Left renal pelvis (tissue), 4 donors: ENCODE data around the gene WDR82. TPM values are rescaled to one million over a fixed set of nuclear protein-coding genes. Genes with fewer than 3 reads are reported as not detected.

Source experiments
- DNase-seq, 4 donors: peaks; one replicate each; pipeline ENCODE4 v3.0.0-alpha.2; 2013; ENCODE audit warnings: low read depth in 4 of 4, low spot score in 3 of 4
- polyA plus RNA-seq, 4 donors: library from polyadenylated mRNA; unstranded; fragments of 120-200 nt; gene quantifications; one replicate each; pipeline ENCODE4 v1.2.1, GENCODE V29; 2013; ENCODE audit not compliant: insufficient read length in 4 of 4

The WDR82 gene
- polyA plus RNA-seq, 4 donors: 91.2 to 119 (median 103) TPM

- DNase-seq: no peak
These were observed 67.9 kb downstream of the WDR82 start for GRCh38 chr3:52210550-52211046.

DNA sequence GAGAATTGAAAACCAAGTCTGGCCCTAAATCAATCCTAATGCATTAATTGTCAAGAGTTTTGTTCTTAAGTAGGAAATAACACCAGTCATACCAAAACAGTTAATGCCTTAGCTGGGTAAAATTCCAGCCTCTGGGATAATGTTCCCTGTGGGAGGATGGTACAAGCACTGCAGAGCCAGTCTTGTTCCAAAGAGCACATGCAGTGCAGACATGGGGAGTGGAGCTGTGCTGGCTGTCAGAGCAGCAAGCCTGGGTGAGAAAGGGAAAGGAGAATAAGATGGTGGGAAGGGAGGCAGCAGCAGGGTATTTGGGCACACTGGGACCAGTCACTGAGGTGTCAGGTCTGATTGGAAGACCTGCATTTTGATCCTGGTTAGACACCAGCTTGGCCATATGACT, 68.4 kb downstream of the WDR82 start:
- DNase-seq: no peak

DNA sequence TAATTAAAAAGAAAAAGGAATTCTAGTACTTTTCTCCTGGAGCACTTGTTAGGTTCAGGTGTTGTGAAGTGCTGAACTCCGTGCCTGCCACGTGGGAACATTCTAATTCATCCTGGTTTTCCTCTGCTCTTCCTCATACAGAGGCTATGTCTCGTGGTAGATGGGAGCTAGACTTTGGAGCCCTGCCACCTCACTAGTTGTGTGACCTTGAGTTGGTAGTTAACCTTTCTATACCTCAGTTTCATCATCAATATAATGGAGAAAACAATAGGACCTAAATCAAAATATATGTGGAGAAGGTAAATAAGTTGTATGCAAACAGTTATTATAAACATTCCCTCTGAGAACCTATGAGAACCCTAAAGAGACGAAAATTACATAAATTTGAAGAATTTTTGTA, 69.9 kb downstream of the WDR82 start:
- DNase-seq: no peak

DNA sequence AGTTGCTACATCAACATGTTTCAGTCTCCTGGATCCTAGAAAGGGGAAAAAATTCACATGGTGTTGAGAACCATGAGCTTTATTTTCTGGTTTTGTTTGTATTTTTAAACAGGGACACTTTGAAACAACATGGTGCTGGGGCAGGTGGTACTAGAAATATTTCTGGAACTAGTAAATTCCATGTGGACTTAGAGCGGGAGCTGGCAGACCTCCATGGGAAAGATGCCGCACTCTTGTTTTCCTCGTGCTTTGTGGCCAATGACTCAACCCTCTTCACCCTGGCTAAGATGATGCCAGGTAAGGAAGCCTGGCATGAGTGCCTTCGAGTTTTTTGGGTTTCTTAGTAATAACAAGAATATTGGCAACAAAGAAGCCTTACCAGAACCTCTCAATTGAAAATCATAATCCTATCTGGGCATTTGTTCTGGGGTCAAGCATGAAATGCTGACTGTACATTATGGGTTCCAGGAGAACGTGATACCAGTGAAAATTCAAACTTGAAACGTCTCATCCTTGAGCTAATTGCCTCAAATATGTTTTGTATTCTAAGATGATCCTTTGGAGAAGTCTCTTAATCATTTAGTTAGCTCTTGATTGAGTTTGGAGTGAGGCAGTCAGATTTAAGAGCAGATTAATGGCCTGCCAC, 72.6 kb downstream of the WDR82 start:
- DNase-seq: no peak

Other genes with a start within 250 kb of the WDR82 start
- gene DUSP7, start 222.1 kb downstream of the WDR82 start, polyA plus RNA-seq: 10 to 100 TPM; 14.3 to 20.1 (median 17.8) TPM
- gene POC1A, start 124.2 kb downstream of the WDR82 start, polyA plus RNA-seq: 1 to 10 TPM; 6.7 to 8.9 (median 7.6) TPM
- gene ALAS1, start 80.5 kb downstream of the WDR82 start, polyA plus RNA-seq: 10 to 100 TPM; 28.8 to 50.7 (median 47.9) TPM
- gene TLR9, start 53.0 kb downstream of the WDR82 start, polyA plus RNA-seq: under 1 TPM; 0.09 to 0.26 (median 0.19) TPM
- 10 to 100 TPM; 25.8 to 30.9 (median 27.9) TPM for gene TWF2, start 39.5 kb downstream of the WDR82 start, polyA plus RNA-seq
- 10 to 100 TPM; 18.4 to 33.8 (median 21.1) TPM for gene PPM1M, start 32.9 kb downstream of the WDR82 start, polyA plus RNA-seq
- gene GLYCTK, start 9.2 kb upstream of the WDR82 start, polyA plus RNA-seq: 10 to 100 TPM; 11.3 to 40.2 (median 26.1) TPM
- gene DNAH1, start 37.7 kb upstream of the WDR82 start, polyA plus RNA-seq: 10 to 100 TPM in 1 of 4 donors, 1 to 10 TPM in 3; 5.6 to 12.7 (median 7.7) TPM
- 10 to 100 TPM; 73.0 to 91.9 (median 75.7) TPM for gene BAP1, start 131.4 kb upstream of the WDR82 start, polyA plus RNA-seq
- 10 to 100 TPM in 2 of 4 donors, 1 to 10 TPM in 2; 7.4 to 11.4 (median 9.5) TPM for gene PHF7, start 132.0 kb upstream of the WDR82 start, polyA plus RNA-seq
- 10 to 100 TPM in 3 of 4 donors, 1 to 10 TPM in 1; 5.7 to 30.7 (median 26.9) TPM for gene SEMA3G, start 166.5 kb upstream of the WDR82 start, polyA plus RNA-seq
- gene TNNC1, start 175.4 kb upstream of the WDR82 start, polyA plus RNA-seq: 10 to 100 TPM in 1 of 4 donors, 1 to 10 TPM in 3; 6.6 to 11.1 (median 7.0) TPM
- 100 to 1,000 TPM in 3 of 4 donors, 10 to 100 TPM in 1; 87.4 to 139 (median 107) TPM for gene NISCH, start 177.0 kb upstream of the WDR82 start, polyA plus RNA-seq
- 10 to 100 TPM; 31.7 to 48.0 (median 41.1) TPM for gene STAB1, start 216.7 kb upstream of the WDR82 start, polyA plus RNA-seq